GM19099 (cell line): ENCODE data around the gene UBL7.

Experiments used
- POLR2A ChIP-seq: IDR thresholded peaks from 3 replicates; pipeline ENCODE4 v1.6.1; 2011; ENCODE audit warnings: low read depth; ENCODE audit not compliant: insufficient read length; ENCODE audit errors: extremely low read depth

UBL7 gene

GRCh38 chr15:74422652-74423430 lies 38.1 kb downstream of the UBL7 start:
- TF ChIP-seq POLR2A = peak; percentile 17

GRCh38 chr15:74422265-74422651 lies 38.7 kb downstream of the UBL7 start:
- no peak for TF ChIP-seq POLR2A

GRCh38 chr15:74421302-74422245 lies 39.4 kb downstream of the UBL7 start:
- TF ChIP-seq POLR2A = no peak

GRCh38 chr15:74420193-74420905 lies 40.6 kb downstream of the UBL7 start:
- TF ChIP-seq POLR2A = no peak

GRCh38 chr15:74419432-74419831 lies 41.5 kb downstream of the UBL7 start:
- no peak for TF ChIP-seq POLR2A

GRCh38 chr15:74418575-74419338 lies 42.2 kb downstream of the UBL7 start:
- TF ChIP-seq POLR2A = no peak

GRCh38 chr15:74417670-74418069 lies 43.3 kb downstream of the UBL7 start:
- TF ChIP-seq POLR2A = no peak

GRCh38 chr15:74417225-74417624 lies 43.7 kb downstream of the UBL7 start:
- TF ChIP-seq POLR2A = no peak

- peak; percentile 32 for TF ChIP-seq POLR2A
Measured at GRCh38 chr15:74415966-74416916, 44.7 kb downstream of the UBL7 start.

GRCh38 chr15:74414603-74415338 lies 46.2 kb downstream of the UBL7 start:
- no peak for TF ChIP-seq POLR2A

GRCh38 chr15:74414081-74414580 lies 46.8 kb downstream of the UBL7 start:
- TF ChIP-seq POLR2A = no peak

GRCh38 chr15:74413350-74414080 lies 47.4 kb downstream of the UBL7 start:
- TF ChIP-seq POLR2A = no peak
